HepG2 (cell line): ENCODE results near the gene GRB7. TPM values are rescaled to one million over a fixed set of nuclear protein-coding genes. Genes with fewer than 3 reads are reported as not detected.

Experiments used
- ATF4 ChIP-seq, 2 experiments: fragments of 450-650 bp in 1 of 2; sonication (generic) in 1 of 2; formaldehyde crosslinking; IDR thresholded peaks; 2 replicates each; pipeline versions ENCODE4 v1.5.0 to v1.8.0; 2020 to 2022; ENCODE audit warnings: mild to moderate bottlenecking in 1 of 2, missing genetic modification reagents in 1 of 2
- GMEB1 ChIP-seq: sonication (generic); formaldehyde crosslinking; IDR thresholded peaks from 2 replicates; pipeline ENCODE4 v1.5.1; 2020; ENCODE audit warnings: missing genetic modification reagents, mild to moderate bottlenecking, borderline replicate concordance
- HNF4A ChIP-seq: sonication (generic); formaldehyde crosslinking; IDR thresholded peaks from 2 replicates; pipeline ENCODE4 v1.4.0; 2020; ENCODE audit warnings: missing genetic modification reagents
- KDM2A ChIP-seq: sonication (generic); formaldehyde crosslinking; IDR thresholded peaks from 2 replicates; pipeline ENCODE4 v1.4.0; 2020; ENCODE audit warnings: low read depth, missing genetic modification reagents, borderline replicate concordance
- KMT2A ChIP-seq: sonication (generic); formaldehyde crosslinking; IDR thresholded peaks from 2 replicates; pipeline ENCODE4 v1.4.0; 2020; ENCODE audit warnings: missing genetic modification reagents
- PRPF4 ChIP-seq: fragments of 200-400 bp; formaldehyde crosslinking; IDR thresholded peaks from 2 replicates; pipeline ENCODE4 v1.6.1; 2016; ENCODE audit warnings: low read length, low read depth; ENCODE audit not compliant: poor library complexity, severe bottlenecking
- TEAD2 ChIP-seq: sonication (generic); formaldehyde crosslinking; IDR thresholded peaks from 2 replicates; pipeline ENCODE4 v1.9.0; 2021; ENCODE audit warnings: missing genetic modification reagents
- ZBTB34 ChIP-seq: sonication (generic); formaldehyde crosslinking; IDR thresholded peaks from 2 replicates; pipeline ENCODE4 v1.8.0; 2022; ENCODE audit warnings: mild to moderate bottlenecking, missing genetic modification reagents
- ZNF160 ChIP-seq: sonication (generic); formaldehyde crosslinking; IDR thresholded peaks from 2 replicates; pipeline ENCODE4 v1.8.0; 2022; ENCODE audit warnings: mild to moderate bottlenecking, inconsistent platforms, missing genetic modification reagents
- ZNF775 ChIP-seq: sonication (generic); formaldehyde crosslinking; IDR thresholded peaks from 2 replicates; pipeline ENCODE4 v1.4.0; 2020; ENCODE audit warnings: missing genetic modification reagents, mild to moderate bottlenecking, moderate library complexity, borderline replicate concordance
- polyA plus RNA-seq, 8 experiments: library from polyadenylated mRNA; depleted of rRNA in 3 of 8; stranded (reverse) in 7 of 8; unstranded in 1 of 8; fragments of >200 nt; fragmentation: Illumina TruSeq in 4 of 8; extraction: Trizol in 4 of 8; gene quantifications; 2 replicates each; pipeline versions ENCODE4 v1.2.1 to v1.2.3, GENCODE V29; 2011 to 2016; ENCODE audit warnings: low read depth in 4 of 8, missing spikeins in 1 of 8, mixed read lengths in 1 of 8; ENCODE audit not compliant: insufficient read depth in 1 of 8
- total RNA-seq, 5 experiments: library from RNA; depleted of rRNA; stranded (reverse); fragments of >200 nt; fragmentation: Illumina TruSeq; extraction: Trizol; gene quantifications; 2 replicates each; pipeline ENCODE4 v1.2.3, GENCODE V29; 2016; ENCODE audit warnings: low read depth in 1 of 5
- TF ChIP-seq, protein P1 (sequence below), 2 experiments: sonication (generic) in 1 of 2; formaldehyde crosslinking in 1 of 2; IDR thresholded peaks; 2 replicates each; pipeline versions ENCODE4 v1.6.1 to v1.9.0; 2014 to 2022; ENCODE audit warnings: antibody characterized with exemption in 1 of 2, borderline replicate concordance in 1 of 2, inconsistent platforms in 1 of 2, low read depth in 1 of 2, missing genetic modification reagents in 1 of 2
- TF ChIP-seq, protein P2 (sequence below): sonication (generic); formaldehyde crosslinking; IDR thresholded peaks from 2 replicates; pipeline ENCODE4 v1.5.0; 2020; ENCODE audit warnings: missing genetic modification reagents, mild to moderate bottlenecking, borderline replicate concordance
- TF ChIP-seq, protein P3 (sequence below): sonication (generic); formaldehyde crosslinking; conservative IDR thresholded peaks from 2 replicates; pipeline ENCODE4 v1.5.0; 2020; ENCODE audit warnings: missing genetic modification reagents

Gene GRB7
- total and polyA plus RNA-seq, 2 of the 13 experiments (the other 11 are each of a cell fraction or from before 2014, with no cell fraction given): 60.2 to 77.7 TPM

- TF ChIP-seq ZNF160 (CRISPR knock-in tag) (no peak), GMEB1 (peak; percentile 54; the same call in 1 of the 2 replicates), KDM2A (CRISPR knock-in tag) (no peak), ATF4 (CRISPR knock-in tag; IDR thresholded peaks at IDR 0.05) (peak in 1 of 2 experiments; percentile 92; a peak in 2 of 4 replicates), PRPF4 (no peak), KMT2A (CRISPR knock-in tag) (no peak), ZNF775 (CRISPR knock-in tag) (peak; percentile 74; the same call in 1 of the 2 replicates), ZBTB34 (CRISPR knock-in tag) (no peak), TEAD2 (no peak), HNF4A (CRISPR knock-in tag) (peak; percentile 71)
- TF ChIP-seq, protein P1, sequence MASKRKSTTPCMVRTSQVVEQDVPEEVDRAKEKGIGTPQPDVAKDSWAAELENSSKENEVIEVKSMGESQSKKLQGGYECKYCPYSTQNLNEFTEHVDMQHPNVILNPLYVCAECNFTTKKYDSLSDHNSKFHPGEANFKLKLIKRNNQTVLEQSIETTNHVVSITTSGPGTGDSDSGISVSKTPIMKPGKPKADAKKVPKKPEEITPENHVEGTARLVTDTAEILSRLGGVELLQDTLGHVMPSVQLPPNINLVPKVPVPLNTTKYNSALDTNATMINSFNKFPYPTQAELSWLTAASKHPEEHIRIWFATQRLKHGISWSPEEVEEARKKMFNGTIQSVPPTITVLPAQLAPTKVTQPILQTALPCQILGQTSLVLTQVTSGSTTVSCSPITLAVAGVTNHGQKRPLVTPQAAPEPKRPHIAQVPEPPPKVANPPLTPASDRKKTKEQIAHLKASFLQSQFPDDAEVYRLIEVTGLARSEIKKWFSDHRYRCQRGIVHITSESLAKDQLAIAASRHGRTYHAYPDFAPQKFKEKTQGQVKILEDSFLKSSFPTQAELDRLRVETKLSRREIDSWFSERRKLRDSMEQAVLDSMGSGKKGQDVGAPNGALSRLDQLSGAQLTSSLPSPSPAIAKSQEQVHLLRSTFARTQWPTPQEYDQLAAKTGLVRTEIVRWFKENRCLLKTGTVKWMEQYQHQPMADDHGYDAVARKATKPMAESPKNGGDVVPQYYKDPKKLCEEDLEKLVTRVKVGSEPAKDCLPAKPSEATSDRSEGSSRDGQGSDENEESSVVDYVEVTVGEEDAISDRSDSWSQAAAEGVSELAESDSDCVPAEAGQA (IDR thresholded peaks at IDR 0.05; ENCODE audit: low read depth): peak; percentile 35; the same call in 1 of the 2 replicates
- TF ChIP-seq, protein P1 (CRISPR knock-in tag; IDR thresholded peaks at IDR 0.05; ENCODE audit: borderline replicate concordance): no peak
- TF ChIP-seq, protein P2, sequence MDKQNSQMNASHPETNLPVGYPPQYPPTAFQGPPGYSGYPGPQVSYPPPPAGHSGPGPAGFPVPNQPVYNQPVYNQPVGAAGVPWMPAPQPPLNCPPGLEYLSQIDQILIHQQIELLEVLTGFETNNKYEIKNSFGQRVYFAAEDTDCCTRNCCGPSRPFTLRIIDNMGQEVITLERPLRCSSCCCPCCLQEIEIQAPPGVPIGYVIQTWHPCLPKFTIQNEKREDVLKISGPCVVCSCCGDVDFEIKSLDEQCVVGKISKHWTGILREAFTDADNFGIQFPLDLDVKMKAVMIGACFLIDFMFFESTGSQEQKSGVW: no peak
- TF ChIP-seq, protein P3, sequence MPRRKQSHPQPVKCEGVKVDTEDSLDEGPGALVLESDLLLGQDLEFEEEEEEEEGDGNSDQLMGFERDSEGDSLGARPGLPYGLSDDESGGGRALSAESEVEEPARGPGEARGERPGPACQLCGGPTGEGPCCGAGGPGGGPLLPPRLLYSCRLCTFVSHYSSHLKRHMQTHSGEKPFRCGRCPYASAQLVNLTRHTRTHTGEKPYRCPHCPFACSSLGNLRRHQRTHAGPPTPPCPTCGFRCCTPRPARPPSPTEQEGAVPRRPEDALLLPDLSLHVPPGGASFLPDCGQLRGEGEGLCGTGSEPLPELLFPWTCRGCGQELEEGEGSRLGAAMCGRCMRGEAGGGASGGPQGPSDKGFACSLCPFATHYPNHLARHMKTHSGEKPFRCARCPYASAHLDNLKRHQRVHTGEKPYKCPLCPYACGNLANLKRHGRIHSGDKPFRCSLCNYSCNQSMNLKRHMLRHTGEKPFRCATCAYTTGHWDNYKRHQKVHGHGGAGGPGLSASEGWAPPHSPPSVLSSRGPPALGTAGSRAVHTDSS (CRISPR knock-in tag): no peak
Measured at GRCh38 chr17:39702901-39703893, 34.5 kb upstream of the GRB7 start (continued).
